OCI-LY7 (cell line): ENCODE measurements around the gene TOPAZ1.

ENCODE experiments used
- EZH2phosphoT487 ChIP-seq: fragments of 200-600 bp; sonication (generic); IDR thresholded peaks from 2 replicates; pipeline ENCODE4 v1.6.1; 2018; ENCODE audit warnings: low read depth, borderline replicate concordance, mild to moderate bottlenecking, mixed run types, antibody characterized with exemption, low read length, moderate library complexity, mixed read lengths
- TF ChIP-seq, protein P1 (sequence below): fragments of 200-600 bp; sonication (generic); conservative IDR thresholded peaks from 2 replicates; pipeline ENCODE4 v1.5.1; 2014; ENCODE audit warnings: mild to moderate bottlenecking, antibody characterized with exemption, low read length, moderate library complexity, mixed read lengths

DNA sequence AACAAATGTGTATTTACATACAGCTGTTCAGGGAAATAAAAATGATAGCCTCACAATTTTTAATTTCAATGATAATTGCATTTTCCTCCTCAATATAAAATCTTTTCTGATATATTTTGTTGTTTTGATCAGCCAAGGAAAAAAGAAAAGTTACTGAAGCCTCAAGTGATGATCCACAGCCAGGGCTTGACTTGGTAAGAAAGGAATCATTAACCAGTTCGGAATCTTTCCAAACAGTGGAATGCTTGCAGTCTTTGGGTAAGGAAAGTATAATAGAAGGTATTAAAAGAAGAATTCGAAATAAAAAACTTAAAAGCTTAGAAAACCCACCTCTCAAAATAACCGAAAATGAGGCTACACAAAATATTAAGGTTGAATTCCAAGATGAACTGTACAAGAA is 1.0 kb downstream of the TOPAZ1 start:
- TF ChIP-seq, protein P1, sequence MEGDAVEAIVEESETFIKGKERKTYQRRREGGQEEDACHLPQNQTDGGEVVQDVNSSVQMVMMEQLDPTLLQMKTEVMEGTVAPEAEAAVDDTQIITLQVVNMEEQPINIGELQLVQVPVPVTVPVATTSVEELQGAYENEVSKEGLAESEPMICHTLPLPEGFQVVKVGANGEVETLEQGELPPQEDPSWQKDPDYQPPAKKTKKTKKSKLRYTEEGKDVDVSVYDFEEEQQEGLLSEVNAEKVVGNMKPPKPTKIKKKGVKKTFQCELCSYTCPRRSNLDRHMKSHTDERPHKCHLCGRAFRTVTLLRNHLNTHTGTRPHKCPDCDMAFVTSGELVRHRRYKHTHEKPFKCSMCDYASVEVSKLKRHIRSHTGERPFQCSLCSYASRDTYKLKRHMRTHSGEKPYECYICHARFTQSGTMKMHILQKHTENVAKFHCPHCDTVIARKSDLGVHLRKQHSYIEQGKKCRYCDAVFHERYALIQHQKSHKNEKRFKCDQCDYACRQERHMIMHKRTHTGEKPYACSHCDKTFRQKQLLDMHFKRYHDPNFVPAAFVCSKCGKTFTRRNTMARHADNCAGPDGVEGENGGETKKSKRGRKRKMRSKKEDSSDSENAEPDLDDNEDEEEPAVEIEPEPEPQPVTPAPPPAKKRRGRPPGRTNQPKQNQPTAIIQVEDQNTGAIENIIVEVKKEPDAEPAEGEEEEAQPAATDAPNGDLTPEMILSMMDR = no peak
- no peak for TF ChIP-seq EZH2phosphoT487
